Measurements from ENCODE around the gene ITIH4. TPM values are rescaled to one million over a fixed set of nuclear protein-coding genes. Genes with fewer than 3 reads are reported as not detected.

ITIH4 gene
- total RNA-seq, 3 donors from 2014 or later = 5.6 to 9.5 (median 5.8) TPM

DNA sequence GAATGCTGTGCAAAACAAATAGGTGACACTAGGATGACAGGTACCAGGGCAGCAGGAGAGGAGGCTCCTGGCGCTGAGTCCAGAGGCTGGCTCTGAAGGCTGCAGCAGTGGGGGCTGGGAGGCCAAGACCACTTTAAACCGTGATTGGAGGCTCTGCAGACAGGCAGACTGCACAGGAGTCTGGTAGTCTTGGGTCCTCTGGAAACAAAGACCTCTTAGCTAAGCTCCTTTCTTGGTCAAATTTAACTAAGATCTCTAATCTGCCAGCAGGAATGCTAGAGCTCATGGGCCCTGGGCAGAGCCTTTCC is 8.8 kb upstream of the ITIH4 start:
- no peak for DNase-seq (ENCODE audit: low spot score in 2 of 2)
- TF ChIP-seq POLR2AphosphoS5 (IDR thresholded peaks at IDR 0.05) (no peak), POLR2A (IDR thresholded peaks at IDR 0.05) (no peak)
- TF ChIP-seq, protein P1, sequence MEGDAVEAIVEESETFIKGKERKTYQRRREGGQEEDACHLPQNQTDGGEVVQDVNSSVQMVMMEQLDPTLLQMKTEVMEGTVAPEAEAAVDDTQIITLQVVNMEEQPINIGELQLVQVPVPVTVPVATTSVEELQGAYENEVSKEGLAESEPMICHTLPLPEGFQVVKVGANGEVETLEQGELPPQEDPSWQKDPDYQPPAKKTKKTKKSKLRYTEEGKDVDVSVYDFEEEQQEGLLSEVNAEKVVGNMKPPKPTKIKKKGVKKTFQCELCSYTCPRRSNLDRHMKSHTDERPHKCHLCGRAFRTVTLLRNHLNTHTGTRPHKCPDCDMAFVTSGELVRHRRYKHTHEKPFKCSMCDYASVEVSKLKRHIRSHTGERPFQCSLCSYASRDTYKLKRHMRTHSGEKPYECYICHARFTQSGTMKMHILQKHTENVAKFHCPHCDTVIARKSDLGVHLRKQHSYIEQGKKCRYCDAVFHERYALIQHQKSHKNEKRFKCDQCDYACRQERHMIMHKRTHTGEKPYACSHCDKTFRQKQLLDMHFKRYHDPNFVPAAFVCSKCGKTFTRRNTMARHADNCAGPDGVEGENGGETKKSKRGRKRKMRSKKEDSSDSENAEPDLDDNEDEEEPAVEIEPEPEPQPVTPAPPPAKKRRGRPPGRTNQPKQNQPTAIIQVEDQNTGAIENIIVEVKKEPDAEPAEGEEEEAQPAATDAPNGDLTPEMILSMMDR (IDR thresholded peaks at IDR 0.05) = no peak
- H3K4me3 ChIP-seq = no peak overlapping the region
- intact Hi-C loops (cut with DNase I; ENCODE audit: low total_unique reads) = no loop called here
- no peak overlapping the region for H3K27ac ChIP-seq
- H3K36me3 ChIP-seq = no peaks in the 10 kb centered on the region
- H3K27me3 ChIP-seq = no peaks in the 10 kb centered on the region
- H3K9me3 ChIP-seq = no peaks in the 10 kb centered on the region
- H3K4me1 ChIP-seq = no peaks in the 10 kb centered on the region

DNA sequence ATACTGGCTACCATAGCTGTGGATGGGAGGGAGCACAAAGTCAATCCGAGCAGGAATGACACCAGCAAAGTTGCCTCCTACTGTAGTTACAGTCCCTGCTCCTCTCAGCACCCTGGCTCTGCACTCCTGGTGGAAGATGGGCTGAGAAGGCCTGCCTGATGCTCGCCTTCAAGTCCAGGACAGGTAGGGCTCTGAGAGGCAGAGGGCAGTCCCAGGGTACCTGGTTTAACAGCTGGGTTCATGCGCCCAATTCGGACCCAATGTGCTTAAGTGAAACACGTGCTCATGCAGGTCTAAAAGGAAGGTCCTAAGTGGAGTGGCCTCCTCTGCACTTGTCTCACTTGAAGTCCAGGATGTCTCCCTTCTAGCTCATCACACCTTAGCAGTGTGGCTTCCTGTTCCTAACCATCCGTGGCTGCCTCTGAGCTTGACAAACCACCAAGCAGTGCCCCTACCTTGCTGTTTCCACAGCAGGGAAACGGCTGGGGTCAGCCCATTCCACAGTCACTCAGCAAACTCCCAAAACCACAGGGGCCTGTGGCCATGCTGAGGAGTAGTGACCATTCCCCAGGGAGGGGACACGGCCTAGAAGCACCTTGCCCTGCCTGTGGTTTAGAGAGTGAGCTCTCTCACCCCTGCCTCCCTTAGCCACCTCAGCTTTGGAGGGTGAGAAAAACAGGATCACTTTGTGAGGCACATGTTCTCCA is 8.2 kb upstream of the ITIH4 start:
- DNase-seq (ENCODE audit: low spot score in 2 of 2) = no peak
- no peaks in the 10 kb centered on the region for H3K27me3 ChIP-seq
- no peaks in the 10 kb centered on the region for H3K36me3 ChIP-seq
- intact Hi-C loops (cut with DNase I; ENCODE audit: low total_unique reads) = no loop called here
- H3K9me3 ChIP-seq = no peaks in the 10 kb centered on the region
- no peak overlapping the region for H3K27ac ChIP-seq
- no peak overlapping the region for H3K4me3 ChIP-seq
- no peaks in the 10 kb centered on the region for H3K4me1 ChIP-seq
- TF ChIP-seq, protein P1 (IDR thresholded peaks at IDR 0.05) = no peak
- TF ChIP-seq POLR2A (IDR thresholded peaks at IDR 0.05) (no peak), POLR2AphosphoS5 (IDR thresholded peaks at IDR 0.05) (no peak)

DNA sequence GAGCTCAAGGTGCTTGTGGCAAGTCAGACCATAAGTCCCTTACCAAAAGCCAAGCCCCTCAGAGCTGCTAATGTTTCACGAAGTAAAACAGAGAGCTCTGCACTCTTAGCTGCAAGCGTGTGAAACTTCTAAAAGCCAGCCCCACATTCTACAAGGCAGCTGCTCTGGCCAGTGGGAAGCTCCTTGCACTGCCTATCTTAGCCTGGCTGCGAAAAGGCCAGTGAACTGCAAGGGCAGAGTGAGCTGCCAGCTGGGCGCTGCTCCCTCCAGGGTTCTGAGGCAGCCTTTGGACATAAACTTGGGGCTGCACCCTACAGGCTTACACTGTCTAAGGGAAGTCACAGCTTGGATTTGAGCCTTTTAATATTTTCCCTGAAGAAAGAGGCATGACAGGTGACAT is 6.5 kb upstream of the ITIH4 start:
- Histone ChIP-seq H3K27me3 (no peaks in the 10 kb centered on the region), H3K27ac (no peak overlapping the region), H3K4me3 (no peak overlapping the region), H3K36me3 (no peaks in the 10 kb centered on the region), H3K4me1 (no peaks in the 10 kb centered on the region), H3K9me3 (no peaks in the 10 kb centered on the region)
- TF ChIP-seq POLR2AphosphoS5 (IDR thresholded peaks at IDR 0.05) (no peak), POLR2A (IDR thresholded peaks at IDR 0.05) (no peak)
- TF ChIP-seq, protein P1 (IDR thresholded peaks at IDR 0.05) = no peak
- intact Hi-C loops (cut with DNase I; ENCODE audit: low total_unique reads) = no loop called here
- no peak for DNase-seq (ENCODE audit: low spot score in 2 of 2)

DNA sequence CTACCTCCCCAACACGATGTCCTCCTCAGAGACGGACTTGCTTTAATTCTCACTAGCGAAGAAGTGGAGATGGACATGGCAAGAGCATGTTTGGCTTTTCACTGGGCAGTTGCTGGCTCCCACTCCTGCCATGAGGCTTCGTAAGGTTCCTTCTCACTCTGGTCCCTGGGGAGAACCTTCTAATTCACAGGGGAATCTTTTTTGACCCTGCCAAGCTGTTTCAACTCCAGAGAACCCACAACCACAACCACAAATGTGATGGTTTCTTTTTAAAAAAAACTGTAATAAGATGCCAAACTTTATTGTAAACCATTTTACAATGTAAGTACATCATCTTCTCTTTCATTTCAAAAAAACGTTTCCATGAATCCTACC is 6.0 kb upstream of the ITIH4 start:
- Histone ChIP-seq H3K27me3 (no peaks in the 10 kb centered on the region), H3K27ac (peak overlapping the region in 1 of 2 donors; percentile 55), H3K9me3 (no peaks in the 10 kb centered on the region), H3K36me3 (no peaks in the 10 kb centered on the region), H3K4me1 (peaks cover 0 to 3% of the 10 kb centered on the region in 2 donors), H3K4me3 (no peak overlapping the region)
- no peak for DNase-seq (ENCODE audit: low spot score in 2 of 2)
- TF ChIP-seq, protein P1 (IDR thresholded peaks at IDR 0.05) = no peak
- TF ChIP-seq POLR2A (IDR thresholded peaks at IDR 0.05) = no peak
- no peak for TF ChIP-seq POLR2AphosphoS5 (IDR thresholded peaks at IDR 0.05)
- intact Hi-C loops (cut with DNase I; ENCODE audit: low total_unique reads) = no loop called here

DNA sequence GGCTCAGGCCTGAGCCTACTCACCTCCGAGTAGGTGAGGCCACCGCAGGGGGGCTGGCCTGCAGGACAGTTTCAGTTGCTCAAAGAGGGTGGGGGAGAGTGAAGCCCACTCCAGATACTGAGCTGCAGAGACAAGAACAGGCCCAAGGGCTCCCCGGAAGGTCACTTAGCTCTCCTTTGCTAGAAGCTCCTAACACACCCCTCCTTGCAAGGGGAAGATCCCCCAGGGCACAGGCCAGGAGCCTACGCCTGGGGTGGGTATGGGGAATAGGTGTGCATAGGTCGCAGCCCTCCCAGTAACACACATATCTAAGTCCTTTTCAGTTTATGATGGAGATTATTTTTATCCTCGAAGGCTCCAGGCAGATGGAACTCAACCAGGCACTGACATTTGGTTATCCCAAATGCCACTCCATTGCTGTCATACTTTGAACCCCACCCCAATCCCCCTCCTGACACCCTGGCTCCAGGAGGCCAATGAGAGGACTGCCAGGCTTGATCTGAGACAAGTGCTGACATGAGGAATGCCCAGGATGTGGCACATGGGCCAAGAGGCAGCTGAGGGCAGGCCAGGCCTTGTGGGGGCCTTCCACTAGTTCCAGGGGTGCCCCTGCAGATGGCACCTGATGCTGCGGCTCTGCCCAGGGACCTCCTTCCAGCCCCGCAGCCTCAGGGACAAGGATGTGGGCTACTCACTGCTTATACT is 5.4 kb upstream of the ITIH4 start:
- peaks cover 0 to 5% of the 10 kb centered on the region in 2 donors for H3K4me1 ChIP-seq
- TF ChIP-seq, protein P1 (IDR thresholded peaks at IDR 0.05) = no peak
- no peak for TF ChIP-seq POLR2A (IDR thresholded peaks at IDR 0.05)
- no peak for TF ChIP-seq POLR2AphosphoS5 (IDR thresholded peaks at IDR 0.05)
- no peaks in the 10 kb centered on the region for H3K27me3 ChIP-seq
- peak overlapping the region in 1 of 2 donors; percentile 55 for H3K27ac ChIP-seq
- no peaks in the 10 kb centered on the region for H3K36me3 ChIP-seq
- no peak for DNase-seq (ENCODE audit: low spot score in 2 of 2)
- peak overlapping the region in 1 of 3 donors; percentile 14 for H3K4me3 ChIP-seq
- intact Hi-C loops (cut with DNase I; ENCODE audit: low total_unique reads) = no loop called here
- no peaks in the 10 kb centered on the region for H3K9me3 ChIP-seq

Data from breast epithelium (tissue), 4 donors.